DND-41 (cell line): Measurements from ENCODE around the gene ACER3.

ENCODE experiments used
- ATAC-seq: fragments of 200-7000 bp; cut with Tn5 transposase; 3 replicates; pipeline ENCODE4 v1.9.1; 2021; ENCODE audit warnings: low read depth; ENCODE audit not compliant: insufficient read depth
- DNase-seq: peaks from one replicate; pipeline ENCODE4 v3.0.0-alpha.2; 2020
- H2AFZ ChIP-seq: 2 replicates; pipeline ENCODE4 v1.6.0; 2012; ENCODE audit warnings: low read depth, low read length
- H3K27ac ChIP-seq: 2 replicates; pipeline ENCODE4 v1.5.1; 2012; ENCODE audit warnings: low read length, inconsistent platforms
- H3K27me3 ChIP-seq: fragments of 200-600 bp; sonication (generic); 2 replicates; pipeline ENCODE4 v1.6.0; 2012; ENCODE audit warnings: low read length, mild to moderate bottlenecking, inconsistent platforms; ENCODE audit not compliant: insufficient read depth, poor library complexity
- H3K36me3 ChIP-seq: 2 replicates; pipeline ENCODE4 v1.5.1; 2012; ENCODE audit warnings: low read length, inconsistent platforms; ENCODE audit not compliant: insufficient read depth
- H3K4me1 ChIP-seq: 2 replicates; pipeline ENCODE4 v1.5.1; 2012; ENCODE audit warnings: mild to moderate bottlenecking, low read length; ENCODE audit not compliant: insufficient read depth
- H3K4me2 ChIP-seq: 2 replicates; pipeline ENCODE4 v1.6.0; 2012; ENCODE audit warnings: mild to moderate bottlenecking, moderate library complexity, low read length, inconsistent platforms; ENCODE audit not compliant: insufficient read depth
- H3K4me3 ChIP-seq, 2 experiments: fragments of 200-600 bp in 1 of 2; shearing (Covaris generic) in 1 of 2; 2 replicates each; pipeline ENCODE4 v1.5.1; 2012 to 2016; ENCODE audit warnings: inconsistent platforms in 2 of 2, low read length in 2 of 2, mild to moderate bottlenecking in 2 of 2, low read depth in 1 of 2, moderate library complexity in 1 of 2
- H3K79me2 ChIP-seq: 2 replicates; pipeline ENCODE4 v1.6.0; 2012; ENCODE audit warnings: low read length, inconsistent platforms; ENCODE audit not compliant: insufficient read depth
- H3K9ac ChIP-seq: 2 replicates; pipeline ENCODE4 v1.6.0; 2012; ENCODE audit warnings: low read depth, mild to moderate bottlenecking, inconsistent platforms, low read length, moderate library complexity
- H3K9me3 ChIP-seq: 2 replicates; pipeline ENCODE4 v1.5.1; 2012; ENCODE audit warnings: low read length, moderate library complexity, mild to moderate bottlenecking, inconsistent platforms; ENCODE audit not compliant: insufficient read depth, severe bottlenecking
- H4K20me1 ChIP-seq: 2 replicates; pipeline ENCODE4 v1.6.0; 2012; ENCODE audit warnings: low read length; ENCODE audit not compliant: insufficient read depth
- CTCF ChIP-seq: IDR thresholded peaks from 2 replicates; pipeline ENCODE4 v1.5.1; 2012; ENCODE audit warnings: borderline replicate concordance, low read length, moderate library complexity, mild to moderate bottlenecking; ENCODE audit not compliant: poor library complexity, severe bottlenecking; ENCODE audit errors: extremely low read depth
- EZH2 ChIP-seq: IDR thresholded peaks from 3 replicates; pipeline ENCODE4 v1.6.1; 2012; ENCODE audit warnings: borderline replicate concordance, low read depth, mild to moderate bottlenecking, moderate library complexity, low read length, inconsistent platforms; ENCODE audit not compliant: severe bottlenecking

Gene ACER3

DNA sequence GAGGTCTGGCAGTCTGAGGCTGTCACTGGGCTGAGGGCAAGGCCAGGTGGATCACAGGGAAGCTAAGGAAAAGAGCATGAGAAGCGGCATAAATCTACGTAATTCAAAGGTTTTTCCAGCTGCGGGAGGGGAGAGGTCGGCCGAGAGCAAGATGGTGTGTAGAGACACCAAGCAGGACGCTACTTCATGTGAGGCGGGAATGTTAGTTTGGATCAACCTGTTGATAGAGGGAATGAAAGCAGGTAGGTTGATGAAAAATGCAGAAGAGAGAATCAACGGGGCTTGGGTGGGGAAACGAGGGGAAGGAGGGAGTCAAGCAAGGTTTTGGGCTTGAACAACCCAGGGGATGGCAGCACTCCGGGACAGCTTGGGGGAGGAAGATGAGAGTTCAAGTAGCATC, 176.3 kb downstream of the ACER3 start:
- Histone ChIP-seq H4K20me1 (no peaks in the 10 kb centered on the region), H3K79me2 (no peaks in the 10 kb centered on the region), H3K4me3 (no peak overlapping the region), H3K27ac (no peak overlapping the region), H3K9me3 (no peaks in the 10 kb centered on the region), H3K36me3 (no peaks in the 10 kb centered on the region), H3K4me1 (no peaks in the 10 kb centered on the region), H2AFZ (no peak overlapping the region), H3K4me2 (no peak overlapping the region), H3K27me3 (no peaks in the 10 kb centered on the region), H3K9ac (no peak overlapping the region)
- TF ChIP-seq EZH2, result no peak
- no peak for TF ChIP-seq CTCF
- no peak for ATAC-seq
- no peak for DNase-seq

DNA sequence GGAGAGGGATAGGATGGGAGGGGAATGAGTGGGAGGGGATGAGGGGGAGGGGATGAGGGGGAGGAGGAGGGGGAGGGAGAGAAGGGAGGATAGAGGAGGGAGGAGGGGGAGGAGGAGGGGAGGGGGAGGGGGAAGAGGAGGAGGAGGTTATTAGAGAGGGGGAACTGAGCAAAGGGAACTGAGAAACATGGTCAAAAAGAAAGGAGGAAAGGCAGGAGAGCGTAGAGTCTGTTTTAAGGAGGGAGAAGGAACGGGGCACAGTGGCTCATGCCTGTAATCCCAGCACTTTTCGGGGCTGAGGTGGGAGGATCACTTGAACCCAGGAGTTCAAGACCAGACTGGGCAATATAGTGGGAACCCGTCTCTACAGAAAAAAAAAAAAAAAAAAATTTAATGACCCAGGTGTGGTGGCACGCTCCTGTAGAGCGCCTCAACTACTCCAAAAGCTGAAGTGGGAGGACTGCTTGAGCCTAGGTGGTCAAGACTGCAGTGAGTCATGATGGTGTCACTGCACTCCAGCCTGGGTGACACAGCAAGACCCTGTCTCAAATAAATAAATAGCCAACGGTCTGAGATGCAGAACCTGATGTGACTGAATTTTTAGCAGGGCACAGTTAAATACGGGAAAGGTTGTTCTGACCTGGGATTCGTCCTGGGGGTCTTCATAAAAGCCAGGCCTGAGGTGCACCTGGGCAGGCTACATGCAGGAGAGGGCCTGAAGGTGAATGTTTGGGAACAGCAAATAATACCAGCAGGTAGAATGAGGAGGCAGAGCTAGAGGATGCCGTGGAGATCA, 177.5 kb downstream of the ACER3 start:
- H3K79me2 ChIP-seq, result no peaks in the 10 kb centered on the region
- H3K4me1 ChIP-seq, result no peaks in the 10 kb centered on the region
- H3K27me3 ChIP-seq, result no peaks in the 10 kb centered on the region
- TF ChIP-seq CTCF (no peak), EZH2 (no peak)
- H3K36me3 ChIP-seq, result no peaks in the 10 kb centered on the region
- no peak overlapping the region for H2AFZ ChIP-seq
- H3K4me3 ChIP-seq, result no peak overlapping the region
- no peak overlapping the region for H3K4me2 ChIP-seq
- no peaks in the 10 kb centered on the region for H3K9me3 ChIP-seq
- H4K20me1 ChIP-seq, result no peaks in the 10 kb centered on the region
- no peak overlapping the region for H3K9ac ChIP-seq
- no peak for ATAC-seq
- no peak for DNase-seq
- no peak overlapping the region for H3K27ac ChIP-seq

DNA sequence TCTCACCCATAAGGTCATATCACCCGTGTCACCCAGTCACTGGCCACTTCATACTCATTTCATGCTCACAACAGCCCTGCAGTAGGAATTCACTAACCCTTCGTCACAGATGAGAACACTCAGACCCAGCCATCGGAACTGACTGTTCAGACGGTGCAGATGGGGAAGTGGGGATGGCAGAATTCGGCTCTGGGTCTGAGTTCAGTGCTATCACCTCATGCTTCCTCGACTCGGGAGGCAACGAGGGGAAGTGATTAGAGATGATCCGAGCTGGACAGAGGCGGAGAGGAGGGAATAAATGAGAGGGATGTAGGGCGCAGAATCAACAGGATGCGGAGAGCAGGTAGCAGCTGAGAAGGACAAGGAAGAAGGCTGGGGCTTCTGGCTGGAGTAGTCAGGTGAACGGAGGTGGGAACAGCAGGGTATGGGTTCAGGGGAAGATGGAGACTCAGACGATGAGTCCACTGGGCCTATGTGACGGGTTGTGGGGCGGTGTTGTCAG, 178.2 kb downstream of the ACER3 start:
- DNase-seq (no peak), ATAC-seq (no peak)

More for the DNA sequence above, 178.2 kb downstream of the ACER3 start:
- TF ChIP-seq CTCF (no peak), EZH2 (no peak)
- no peak overlapping the region for H3K9ac ChIP-seq
- no peaks in the 10 kb centered on the region for H4K20me1 ChIP-seq
- H3K79me2 ChIP-seq, result no peaks in the 10 kb centered on the region
- no peak overlapping the region for H2AFZ ChIP-seq
- no peak overlapping the region for H3K4me3 ChIP-seq
- H3K9me3 ChIP-seq, result no peaks in the 10 kb centered on the region
- no peaks in the 10 kb centered on the region for H3K4me1 ChIP-seq
- no peaks in the 10 kb centered on the region for H3K27me3 ChIP-seq
- H3K27ac ChIP-seq, result no peak overlapping the region
- no peaks in the 10 kb centered on the region for H3K36me3 ChIP-seq
- no peak overlapping the region for H3K4me2 ChIP-seq
